ENCODE results near the gene ACIN1.

Gene ACIN1

DNA sequence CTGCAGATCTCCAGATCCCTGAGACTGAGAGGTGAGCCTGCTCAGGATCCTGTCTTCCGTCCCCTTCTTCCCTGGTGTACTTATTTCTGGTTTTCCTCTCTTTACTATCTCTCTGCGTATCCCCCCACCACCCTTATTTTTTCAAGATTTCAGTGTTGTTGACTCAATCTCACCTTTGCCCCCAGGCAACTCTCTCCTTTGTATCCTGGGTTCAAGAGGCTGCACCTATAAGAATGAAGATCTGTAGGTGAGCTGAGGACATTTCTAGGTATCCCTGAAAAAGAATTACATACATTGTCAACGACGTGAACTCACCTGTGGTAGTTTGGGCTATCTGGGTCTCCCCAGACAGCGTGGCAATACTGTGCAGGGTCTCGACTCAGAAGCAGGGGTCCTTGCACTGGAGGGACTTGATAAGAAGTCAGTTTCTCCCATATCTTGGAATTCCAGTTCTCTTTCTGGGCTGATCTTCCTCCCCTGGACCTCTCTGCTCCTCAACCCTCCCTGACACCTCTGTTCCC, 9.2 kb upstream of the ACIN1 start:
- H3K36me3 Mint-ChIP-seq = peaks cover 1% of the 10 kb centered on the region
- no peaks in the 10 kb centered on the region for H3K27me3 Mint-ChIP-seq
- H3K4me1 Mint-ChIP-seq (ENCODE audit: low read depth) = no peaks in the 10 kb centered on the region
- no peaks in the 10 kb centered on the region for H3K9me3 Mint-ChIP-seq (ENCODE audit: low read depth)
- H3K27ac Mint-ChIP-seq = no peak overlapping the region
- H3K4me3 Mint-ChIP-seq = no peak overlapping the region

- Mint-ChIP-seq H3K27ac (no peak overlapping the region), H3K4me3 (no peak overlapping the region), H3K4me1 (ENCODE audit: low read depth) (peaks cover 2% of the 10 kb centered on the region), H3K27me3 (no peaks in the 10 kb centered on the region), H3K36me3 (peaks cover 5% of the 10 kb centered on the region), H3K9me3 (ENCODE audit: low read depth) (no peaks in the 10 kb centered on the region)
Observed at GRCh38 chr14:23103581-23103980, 8.6 kb upstream of the ACIN1 start.

- H3K36me3 Mint-ChIP-seq = peaks cover 6% of the 10 kb centered on the region
- no peak overlapping the region for H3K4me3 Mint-ChIP-seq
- no peaks in the 10 kb centered on the region for H3K27me3 Mint-ChIP-seq
- H3K4me1 Mint-ChIP-seq (ENCODE audit: low read depth) = peaks cover 6% of the 10 kb centered on the region
- H3K9me3 Mint-ChIP-seq (ENCODE audit: low read depth) = no peaks in the 10 kb centered on the region
- no peak overlapping the region for H3K27ac Mint-ChIP-seq
Observed at GRCh38 chr14:23102801-23103200, 7.9 kb upstream of the ACIN1 start.

- Mint-ChIP-seq H3K9me3 (ENCODE audit: low read depth) (no peaks in the 10 kb centered on the region), H3K36me3 (peaks cover 10% of the 10 kb centered on the region), H3K4me1 (ENCODE audit: low read depth) (peaks cover 13% of the 10 kb centered on the region), H3K27ac (no peak overlapping the region), H3K27me3 (no peaks in the 10 kb centered on the region), H3K4me3 (no peak overlapping the region)
Observed at GRCh38 chr14:23101986-23102625, 7.2 kb upstream of the ACIN1 start.

GRCh38 chr14:23101213-23101970, 6.5 kb upstream of the ACIN1 start:
- Mint-ChIP-seq H3K36me3 (peaks cover 10% of the 10 kb centered on the region), H3K27me3 (no peaks in the 10 kb centered on the region), H3K27ac (no peak overlapping the region), H3K4me1 (ENCODE audit: low read depth) (peaks cover 20% of the 10 kb centered on the region), H3K4me3 (no peak overlapping the region), H3K9me3 (ENCODE audit: low read depth) (no peaks in the 10 kb centered on the region)

GRCh38 chr14:23099212-23099861, 4.4 kb upstream of the ACIN1 start:
- Mint-ChIP-seq H3K36me3 (peaks cover 10% of the 10 kb centered on the region), H3K9me3 (ENCODE audit: low read depth) (no peaks in the 10 kb centered on the region), H3K4me1 (ENCODE audit: low read depth) (peaks cover 25% of the 10 kb centered on the region), H3K27me3 (no peaks in the 10 kb centered on the region), H3K4me3 (no peak overlapping the region), H3K27ac (no peak overlapping the region)

DNA sequence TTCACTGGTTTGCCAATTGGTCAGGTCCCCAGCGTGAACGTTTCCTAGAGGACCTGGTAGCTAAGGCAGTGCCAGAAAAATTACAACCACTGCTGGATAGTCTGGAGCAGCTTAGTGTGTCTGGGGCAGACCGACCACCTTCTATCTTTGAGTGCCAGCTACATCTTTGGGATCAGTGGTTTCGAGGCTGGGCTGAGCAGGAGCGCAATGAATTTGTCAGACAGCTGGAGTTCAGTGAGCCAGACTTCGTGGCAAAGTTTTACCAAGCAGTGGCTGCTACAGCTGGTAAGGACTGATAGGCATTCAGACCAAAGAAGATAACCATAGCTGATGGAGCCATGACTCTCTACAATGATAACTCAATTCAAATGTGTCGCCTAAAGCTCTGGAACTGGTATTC, 2.9 kb upstream of the ACIN1 start:
- Mint-ChIP-seq H3K4me3 (no peak overlapping the region), H3K27ac (peak overlapping the region; percentile 36), H3K9me3 (ENCODE audit: low read depth) (no peaks in the 10 kb centered on the region), H3K27me3 (no peaks in the 10 kb centered on the region), H3K36me3 (peaks cover 13% of the 10 kb centered on the region), H3K4me1 (ENCODE audit: low read depth) (peaks cover 35% of the 10 kb centered on the region)

DNA sequence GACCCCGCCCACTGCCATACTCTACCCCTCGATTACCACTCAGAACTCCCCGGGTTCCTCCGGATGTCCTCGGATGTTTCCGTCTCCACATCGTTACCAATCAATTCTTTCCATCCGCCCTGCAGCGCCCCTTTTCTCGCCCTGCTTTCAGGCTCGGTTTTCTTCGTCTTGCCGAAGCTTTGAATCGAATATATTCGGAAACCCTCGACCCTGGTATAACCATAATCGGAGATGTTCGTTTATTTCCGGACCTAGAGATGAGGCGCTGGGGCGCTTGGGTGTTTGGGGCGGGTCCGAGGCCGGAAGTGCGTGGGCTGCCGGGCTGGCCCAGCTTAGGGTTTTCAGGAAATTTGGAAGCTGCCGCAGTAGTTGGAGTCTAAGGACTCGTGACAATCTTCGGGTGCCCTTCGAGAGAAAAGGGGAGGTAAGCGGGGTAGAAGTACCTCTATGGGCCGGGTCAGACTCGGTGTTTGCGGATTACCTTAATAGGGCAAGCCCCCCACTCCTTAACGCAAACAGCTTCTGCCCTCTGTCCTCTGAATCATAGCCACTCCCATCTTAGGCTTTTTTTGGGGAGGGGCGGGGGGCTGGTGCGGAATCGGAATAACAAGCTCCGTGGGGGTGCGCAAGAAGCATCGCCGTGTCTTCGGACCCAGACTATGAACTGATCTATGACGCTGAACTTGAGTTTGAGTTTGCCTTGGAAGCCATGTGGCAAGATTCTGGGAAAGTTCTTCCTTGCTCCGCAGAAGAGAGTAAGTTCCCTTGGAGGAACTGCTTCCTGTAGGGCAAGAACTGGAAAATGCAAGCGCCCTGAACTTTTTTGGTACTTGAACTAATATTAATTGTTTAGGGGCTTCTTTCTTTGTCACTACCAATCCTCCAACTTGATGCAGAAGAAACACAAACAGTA, 516 bp upstream of the ACIN1 start, which contains the start of gene C14orf119:
TSS of gene C14orf119 (plus strand) at position 310 of the 913 bp plus-strand sequence. CDS start 2,154 bp downstream, outside the sequence.
- no peaks in the 10 kb centered on the region for H3K27me3 Mint-ChIP-seq
- no peak within 1 kb of the TSS for H3K27ac Mint-ChIP-seq
- H3K4me1 Mint-ChIP-seq (ENCODE audit: low read depth) = peaks cover 49% of the 10 kb centered on the region
- no peaks in the 10 kb centered on the region for H3K9me3 Mint-ChIP-seq (ENCODE audit: low read depth)
- no peak within 1 kb of the TSS for H3K4me3 Mint-ChIP-seq
- peaks cover 20% of the 10 kb centered on the region for H3K36me3 Mint-ChIP-seq

DNA sequence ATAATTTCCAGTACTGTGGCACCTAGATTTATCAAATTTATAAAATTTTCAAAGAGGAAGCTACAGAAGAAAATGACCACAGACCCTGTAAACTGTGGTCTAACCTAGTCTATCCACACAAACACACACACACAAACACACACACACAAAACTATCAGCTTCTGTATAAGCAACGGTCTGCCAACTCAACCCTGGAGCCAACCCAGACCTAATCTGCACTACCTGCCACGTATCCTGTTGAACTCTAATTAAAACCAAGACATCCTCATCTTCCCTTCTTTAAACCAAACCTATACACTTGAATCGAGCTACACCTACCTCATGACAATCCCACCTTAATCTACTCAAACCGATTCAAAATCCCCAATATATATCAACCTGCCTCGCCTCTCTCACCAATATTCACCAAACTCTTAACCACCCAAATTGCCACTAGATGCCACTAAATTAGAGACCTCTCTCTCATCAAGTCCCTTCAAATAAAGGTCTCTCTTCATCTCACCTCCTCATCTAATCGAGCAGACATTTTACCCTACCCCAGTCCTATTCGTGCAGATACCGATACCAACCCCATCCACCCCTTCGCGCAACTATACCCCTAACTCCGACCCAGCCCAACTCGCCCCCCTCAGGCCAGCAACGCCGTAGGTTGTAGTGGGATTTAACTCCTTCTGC, 808 bp downstream of the ACIN1 start:
- no peak overlapping the region for H3K27ac Mint-ChIP-seq
- H3K4me1 Mint-ChIP-seq (ENCODE audit: low read depth) = peaks cover 59% of the 10 kb centered on the region
- H3K9me3 Mint-ChIP-seq (ENCODE audit: low read depth) = no peaks in the 10 kb centered on the region
- H3K27me3 Mint-ChIP-seq = no peaks in the 10 kb centered on the region
- no peak overlapping the region for H3K4me3 Mint-ChIP-seq
- peaks cover 27% of the 10 kb centered on the region for H3K36me3 Mint-ChIP-seq

GRCh38 chr14:23093526-23093925, 1.4 kb downstream of the ACIN1 start:
- Mint-ChIP-seq H3K9me3 (ENCODE audit: low read depth) (no peaks in the 10 kb centered on the region), H3K4me1 (ENCODE audit: low read depth) (peaks cover 57% of the 10 kb centered on the region), H3K27me3 (no peaks in the 10 kb centered on the region), H3K4me3 (no peak overlapping the region), H3K27ac (peak overlapping the region; percentile 29), H3K36me3 (peaks cover 24% of the 10 kb centered on the region)

- H3K9me3 Mint-ChIP-seq (ENCODE audit: low read depth) = no peaks in the 10 kb centered on the region
- peaks cover 54% of the 10 kb centered on the region for H3K4me1 Mint-ChIP-seq (ENCODE audit: low read depth)
- no peak overlapping the region for H3K4me3 Mint-ChIP-seq
- no peaks in the 10 kb centered on the region for H3K27me3 Mint-ChIP-seq
- H3K27ac Mint-ChIP-seq = peak overlapping the region; percentile 29
- peaks cover 24% of the 10 kb centered on the region for H3K36me3 Mint-ChIP-seq
Observed at GRCh38 chr14:23093104-23093503, 1.8 kb downstream of the ACIN1 start.

GRCh38 chr14:23091294-23092225, 3.4 kb downstream of the ACIN1 start:
- Mint-ChIP-seq H3K27ac (peak overlapping the region; percentile 83), H3K4me1 (ENCODE audit: low read depth) (peaks cover 55% of the 10 kb centered on the region), H3K9me3 (ENCODE audit: low read depth) (no peaks in the 10 kb centered on the region), H3K4me3 (peak overlapping the region; percentile 73), H3K27me3 (no peaks in the 10 kb centered on the region), H3K36me3 (peaks cover 26% of the 10 kb centered on the region)

GRCh38 chr14:23090254-23090636, 4.7 kb downstream of the ACIN1 start:
- Mint-ChIP-seq H3K9me3 (ENCODE audit: low read depth) (no peaks in the 10 kb centered on the region), H3K4me3 (no peak overlapping the region), H3K36me3 (peaks cover 30% of the 10 kb centered on the region), H3K27me3 (no peaks in the 10 kb centered on the region), H3K4me1 (ENCODE audit: low read depth) (peaks cover 60% of the 10 kb centered on the region), H3K27ac (peak overlapping the region; percentile 58)

Measured in activated naive CD8-positive, alpha-beta T cell (primary cell).